NCI-H748 (cell line): ENCODE results near the gene HILPDA.
A peak's percentile ranks its signal among the peaks of the same experiment; 100 is the strongest.

Experiments used
- DNase-seq: peaks from one replicate; lab custom pipeline; 2025; ENCODE audit not compliant: unreplicated experiment; lab: John Stamatoyannopoulos, UW

Gene HILPDA

DNA sequence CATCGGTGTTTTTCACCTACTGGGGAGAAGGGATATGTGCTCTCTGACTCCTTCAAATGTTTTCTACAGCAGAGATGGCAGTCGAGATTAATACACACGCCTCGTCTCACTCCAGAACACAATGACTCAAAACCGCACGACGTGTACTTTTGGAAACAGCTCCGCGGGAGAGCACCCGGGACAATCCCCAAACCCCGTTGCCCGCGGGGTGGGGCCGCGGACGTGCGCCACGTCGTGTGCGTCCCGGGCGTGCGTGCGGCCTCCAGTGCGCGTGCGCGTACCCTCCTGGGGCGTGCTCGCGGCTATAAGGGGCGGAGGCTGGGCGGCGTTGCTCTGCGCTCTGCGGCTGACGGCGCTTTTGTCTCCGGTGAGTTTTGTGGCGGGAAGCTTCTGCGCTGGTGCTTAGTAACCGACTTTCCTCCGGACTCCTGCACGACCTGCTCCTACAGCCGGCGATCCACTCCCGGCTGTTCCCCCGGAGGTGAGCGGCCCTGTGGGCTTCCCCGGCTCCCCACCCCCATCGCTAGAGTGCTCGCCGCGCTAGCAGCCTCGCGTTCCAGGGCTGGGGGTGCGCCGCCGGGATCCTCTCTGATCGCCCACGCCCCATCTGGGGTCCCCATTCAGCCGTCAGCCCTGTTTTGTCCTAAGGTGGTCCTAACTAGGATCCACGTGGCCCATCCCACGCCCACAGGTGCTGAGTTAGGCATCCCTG, at the start of gene HILPDA:
HILPDA (plus strand) TSS at position 336 of the 712 bp plus-strand sequence. CDS start 1,391 bp downstream, outside the sequence.
- peak; percentile 94 for DNase-seq

DNA sequence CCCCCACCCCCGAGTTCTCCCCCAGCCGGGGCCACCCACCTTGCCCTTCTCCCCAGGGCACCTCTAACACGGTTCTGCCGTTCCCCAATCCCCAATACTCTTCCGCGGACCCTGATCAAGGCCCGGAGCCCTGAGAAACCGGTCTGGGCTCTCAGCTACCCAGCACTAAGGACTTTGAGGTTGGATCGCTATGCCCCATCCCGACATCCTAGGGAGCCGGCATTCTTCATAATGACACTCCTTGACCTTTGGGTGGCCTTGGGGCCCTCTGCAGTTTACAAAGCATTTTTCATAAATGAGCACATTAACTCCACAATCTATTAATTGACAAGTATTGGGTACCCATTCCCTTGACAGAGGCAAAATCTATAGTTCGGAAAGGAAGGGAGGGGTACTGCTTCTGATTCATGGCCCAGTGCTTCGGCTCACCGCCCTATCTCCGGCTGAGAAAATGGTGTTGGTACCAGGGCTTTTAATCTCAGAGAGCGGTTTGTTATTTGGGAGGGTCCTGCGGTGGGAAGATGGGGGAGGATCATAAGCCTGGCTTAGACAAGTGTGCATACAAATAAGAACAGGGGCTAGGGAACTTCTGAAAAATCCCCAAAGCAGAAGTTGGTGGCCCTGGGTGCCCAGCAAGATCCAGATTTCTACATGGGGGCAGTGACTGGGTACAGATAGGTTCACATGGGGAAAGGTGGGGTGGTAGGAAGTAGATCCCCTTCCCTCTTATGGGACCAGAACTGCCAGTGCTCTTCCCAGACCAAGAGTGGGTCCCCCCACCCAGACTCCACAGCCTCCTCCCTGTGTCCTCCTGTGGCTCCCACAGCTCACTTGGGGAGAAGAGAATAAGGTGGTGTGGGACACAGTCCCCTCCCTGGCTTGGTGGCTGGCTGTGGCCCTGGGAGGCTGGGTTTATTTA, 49.1 kb upstream of the HILPDA start:
- DNase-seq, result peak; percentile 35

DNA sequence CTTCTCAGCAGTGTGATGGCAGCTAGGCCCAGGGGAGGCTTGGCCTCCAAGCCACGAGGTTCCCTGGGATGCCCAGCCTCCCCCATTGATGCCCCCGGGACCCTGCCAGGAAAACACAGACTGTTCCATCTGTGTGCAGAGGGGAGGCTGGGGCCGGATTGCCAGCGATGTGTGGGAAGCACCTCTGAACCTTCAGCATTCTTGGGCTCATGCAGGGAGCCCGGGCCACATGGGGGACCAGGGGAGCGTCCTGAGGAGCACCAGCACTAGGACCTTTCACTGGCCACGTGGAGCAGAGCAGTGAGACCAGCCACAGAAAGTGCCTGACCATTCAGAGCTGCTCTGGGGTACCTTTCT, 48.5 kb upstream of the HILPDA start:
- DNase-seq, result no peak

DNA sequence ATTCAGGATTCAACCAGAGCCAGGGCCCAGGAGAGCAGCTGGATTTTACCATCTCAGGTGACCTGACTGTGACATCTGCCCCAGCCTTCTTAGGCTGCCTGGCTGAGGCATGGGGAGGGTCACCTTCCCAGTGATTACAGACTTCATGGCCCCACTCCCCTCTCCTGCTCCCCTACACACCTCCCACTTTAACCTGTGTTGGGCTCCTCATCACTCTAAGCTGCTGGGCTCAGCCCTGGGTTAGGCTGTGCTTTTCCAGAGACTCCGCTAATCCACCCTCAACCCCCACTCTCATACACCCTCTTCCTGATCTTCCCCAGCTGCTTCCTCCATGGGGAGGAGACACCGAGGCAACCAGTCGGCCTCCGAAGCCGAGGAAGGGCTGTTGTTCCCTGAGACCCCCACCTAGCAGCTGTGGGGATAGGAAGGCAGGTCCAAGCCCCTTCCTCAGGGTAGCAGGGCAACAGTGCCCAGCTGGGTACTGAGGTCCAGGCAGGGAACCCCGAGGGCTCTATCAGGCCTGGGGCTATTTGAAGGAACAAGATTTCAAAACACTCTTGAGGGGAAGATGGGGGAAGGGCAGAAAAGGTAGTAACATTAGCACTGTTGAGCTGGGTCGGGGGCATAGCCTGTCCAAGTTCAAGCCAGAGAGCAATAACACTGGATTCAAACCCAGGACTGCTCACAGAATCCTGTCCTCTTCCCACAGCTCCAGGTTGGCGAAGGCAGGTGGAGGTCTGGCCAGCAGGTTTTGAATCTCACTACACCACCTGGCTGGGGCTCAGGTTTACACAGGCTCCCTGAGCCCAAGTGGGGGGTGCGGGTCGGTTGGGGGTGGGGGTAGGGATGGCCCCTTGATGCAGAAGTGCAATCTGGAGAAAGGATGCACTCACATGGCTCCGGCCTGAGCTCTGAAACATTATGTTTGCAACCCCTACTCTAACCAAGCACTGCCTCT, 47.6 kb upstream of the HILPDA start:
- DNase-seq, result no peak

- peak; percentile 38 for DNase-seq
These were observed 46.7 kb upstream of the HILPDA start for GRCh38 chr7:128408709-128409595.

DNA sequence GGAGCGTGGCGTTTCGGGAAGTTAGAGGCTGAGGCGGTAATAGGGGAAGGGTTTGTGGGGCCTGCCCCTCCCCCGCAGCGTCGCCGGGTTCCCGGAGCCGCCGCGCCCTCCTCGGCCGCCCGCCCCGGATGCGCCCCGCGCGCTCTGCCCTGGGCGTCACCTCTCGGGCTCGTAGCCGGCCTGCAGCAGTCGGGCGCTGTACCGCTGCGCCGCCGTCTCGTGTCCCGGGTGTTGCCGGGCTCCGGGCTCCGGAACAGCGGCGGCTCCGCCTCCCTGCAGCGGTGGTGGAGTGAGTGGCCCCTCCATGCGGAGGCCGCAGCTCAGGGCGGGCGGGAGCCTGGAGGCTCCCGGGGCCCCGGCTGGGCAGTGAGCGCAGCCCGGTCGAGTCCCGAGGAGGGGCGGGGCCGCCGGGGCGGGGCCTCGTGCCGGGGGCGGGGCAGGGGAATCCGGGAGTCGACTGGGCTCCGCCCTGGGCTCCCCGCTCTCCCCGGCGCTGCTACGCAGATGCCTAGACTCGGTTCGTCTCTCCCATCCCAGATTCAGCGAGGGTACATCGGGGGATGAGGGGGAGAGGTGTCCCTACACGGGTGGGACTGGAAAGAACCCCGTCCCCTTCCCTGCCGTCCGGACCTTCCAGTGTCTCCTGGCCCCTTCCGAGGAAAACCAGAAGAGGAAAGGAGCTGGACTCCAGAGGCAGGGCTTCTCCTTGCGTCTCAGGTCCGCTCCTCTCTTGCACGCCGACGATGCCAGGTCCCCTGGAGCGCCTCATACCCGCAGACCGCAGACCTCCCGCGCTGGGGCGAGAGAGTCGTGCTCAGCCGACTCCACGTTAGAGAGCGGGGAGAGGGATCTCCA, 45.9 kb upstream of the HILPDA start, which contains the start of gene IMPDH1:
IMPDH1 (minus strand) TSS at position 387 of the 855 bp plus-strand sequence; CDS start at position 306, 81 bp downstream.
- DNase-seq, result peak; percentile 89

- no peak for DNase-seq
These were observed 45.3 kb upstream of the HILPDA start for GRCh38 chr7:128410451-128410753.

DNA sequence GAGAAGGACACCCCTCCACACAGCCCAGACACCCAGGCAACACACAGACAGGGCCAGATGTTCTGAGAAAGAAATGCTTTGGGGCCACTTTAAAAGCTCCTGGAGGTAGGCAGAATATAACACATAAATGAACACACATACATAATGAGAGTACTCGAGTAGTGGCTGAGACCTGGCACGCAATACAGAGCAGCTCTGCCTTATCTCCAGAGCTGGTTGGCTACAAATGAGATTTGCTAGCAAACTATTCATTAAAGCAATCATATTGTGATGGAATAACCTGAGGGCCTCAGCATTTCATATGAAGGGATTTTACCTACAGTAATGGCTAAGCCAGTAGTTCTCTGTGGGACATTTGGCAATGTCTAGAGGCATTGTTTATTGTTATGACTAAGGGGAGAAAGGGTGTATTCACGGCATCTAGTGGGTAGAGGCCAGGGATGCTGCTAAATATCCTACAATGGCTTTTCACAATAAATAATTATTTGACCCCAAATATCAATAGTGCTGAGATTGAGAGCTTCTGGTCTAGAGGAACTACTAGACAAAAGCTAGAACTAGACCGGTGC, 40.4 kb upstream of the HILPDA start:
- no peak for DNase-seq

GRCh38 chr7:128417071-128417470, 38.6 kb upstream of the HILPDA start:
- no peak for DNase-seq

GRCh38 chr7:128419257-128419656, 36.4 kb upstream of the HILPDA start:
- no peak for DNase-seq

GRCh38 chr7:128420773-128421172, 34.9 kb upstream of the HILPDA start:
- no peak for DNase-seq

DNA sequence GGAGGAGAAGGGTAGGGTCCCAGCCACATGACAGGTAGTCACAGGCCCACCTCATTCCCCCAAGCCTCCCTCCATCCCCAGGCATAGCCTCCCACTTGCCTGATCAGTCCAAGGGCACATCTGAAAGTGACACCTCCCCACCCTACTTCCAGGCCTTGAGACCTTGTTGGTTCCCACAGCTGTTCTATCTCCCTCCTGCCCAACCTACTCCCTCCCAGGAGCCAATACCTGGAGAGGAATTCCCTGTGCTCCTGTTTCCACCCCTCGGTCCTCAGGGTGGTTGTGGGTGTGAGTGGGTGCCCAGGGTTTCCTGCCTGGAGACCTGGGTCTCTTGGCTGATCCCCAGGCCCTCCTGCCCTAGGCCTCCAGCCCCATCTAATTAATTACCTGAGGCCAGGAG, 34.3 kb upstream of the HILPDA start:
- no peak for DNase-seq

- no peak for DNase-seq
These were observed 33.6 kb upstream of the HILPDA start for GRCh38 chr7:128422037-128422436.

GRCh38 chr7:128422842-128423241, 32.8 kb upstream of the HILPDA start:
- no peak for DNase-seq

- no peak for DNase-seq
These were observed 30.9 kb upstream of the HILPDA start for GRCh38 chr7:128424686-128425275.

GRCh38 chr7:128425850-128426249, 29.8 kb upstream of the HILPDA start:
- DNase-seq, result peak; percentile 47

DNA sequence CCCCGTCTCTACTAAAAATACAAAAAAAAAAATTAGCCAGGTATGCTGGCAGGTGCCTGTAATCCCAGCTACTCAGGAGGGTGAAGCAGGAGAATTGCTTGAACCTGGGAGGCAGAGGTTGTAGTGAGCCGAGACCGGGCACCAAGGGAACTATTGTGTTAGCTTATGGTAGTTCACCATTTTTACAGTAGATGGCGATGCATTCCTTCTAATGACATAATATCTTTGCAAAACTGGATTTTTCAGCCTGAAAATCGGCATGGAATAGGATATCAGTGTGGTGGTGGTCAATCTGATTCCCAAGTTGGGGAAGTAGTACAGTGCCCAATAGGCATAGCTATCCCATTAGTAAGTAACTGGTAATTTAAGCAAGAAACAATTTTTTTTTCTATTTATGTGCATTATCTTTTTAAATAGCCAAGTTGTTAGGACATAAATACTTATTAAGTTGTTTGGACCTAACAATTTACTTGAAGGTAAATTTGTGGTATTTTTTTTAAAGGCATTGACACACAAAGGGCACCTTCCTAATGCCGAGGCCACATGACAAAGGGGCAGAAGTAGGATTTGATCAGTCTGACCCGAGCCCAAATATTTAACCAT, 28.3 kb upstream of the HILPDA start:
- DNase-seq, result peak; percentile 77

DNA sequence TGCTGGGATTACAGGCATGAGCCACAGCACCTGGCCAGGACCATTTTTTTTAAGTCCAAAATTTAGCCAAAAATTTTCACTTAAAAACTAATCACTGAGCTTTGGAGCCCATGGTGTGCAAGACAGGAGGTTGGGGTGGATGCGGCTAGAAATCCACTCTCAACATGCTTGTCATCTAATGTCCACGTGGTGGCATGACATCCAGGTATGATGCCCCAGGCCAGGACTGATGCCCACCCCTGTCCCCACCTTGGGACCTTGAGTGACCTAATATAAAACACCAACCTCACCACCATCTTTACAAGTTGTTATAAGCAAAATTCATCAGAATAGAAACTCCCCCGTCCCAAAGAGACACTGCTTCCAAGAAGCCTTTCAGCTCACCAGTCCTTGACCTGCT, 25.5 kb upstream of the HILPDA start:
- no peak for DNase-seq
